ENCODE data around the gene PALLD.

The PALLD gene

GRCh38 chr4:168731706-168732414 is 235.0 kb downstream of the PALLD start:
- no peak for DNase-seq (ENCODE audit: low read depth in 2 of 2)

GRCh38 chr4:168732714-168733113 is 235.9 kb downstream of the PALLD start:
- DNase-seq (ENCODE audit: low read depth in 2 of 2) = no peak

- DNase-seq (ENCODE audit: low read depth in 2 of 2) = no peak
These were observed 238.1 kb downstream of the PALLD start for GRCh38 chr4:168734703-168735678.

GRCh38 chr4:168735735-168736134 is 238.9 kb downstream of the PALLD start:
- no peak for DNase-seq (ENCODE audit: low read depth in 2 of 2)

GRCh38 chr4:168736860-168737805 is 240.3 kb downstream of the PALLD start:
- no peak for DNase-seq (ENCODE audit: low read depth in 2 of 2)

- DNase-seq (ENCODE audit: low read depth in 2 of 2) = no peak
These were observed 240.9 kb downstream of the PALLD start for GRCh38 chr4:168737806-168738172.

GRCh38 chr4:168739886-168740285 is 243.0 kb downstream of the PALLD start:
- no peak for DNase-seq (ENCODE audit: low read depth in 2 of 2)

GRCh38 chr4:168740691-168741090 is 243.8 kb downstream of the PALLD start:
- no peak for DNase-seq (ENCODE audit: low read depth in 2 of 2)

GRCh38 chr4:168741281-168742173 is 244.7 kb downstream of the PALLD start:
- DNase-seq (ENCODE audit: low read depth in 2 of 2) = no peak

GRCh38 chr4:168743131-168743530 is 246.3 kb downstream of the PALLD start:
- DNase-seq (ENCODE audit: low read depth in 2 of 2) = no peak

- no peak for DNase-seq (ENCODE audit: low read depth in 2 of 2)
These were observed 246.7 kb downstream of the PALLD start for GRCh38 chr4:168743601-168744000.

GRCh38 chr4:168744021-168744420 is 247.2 kb downstream of the PALLD start:
- DNase-seq (ENCODE audit: low read depth in 2 of 2) = no peak

GRCh38 chr4:168748807-168749206 is 252.0 kb downstream of the PALLD start:
- DNase-seq (ENCODE audit: low read depth in 2 of 2) = no peak

- no peak for DNase-seq (ENCODE audit: low read depth in 2 of 2)
These were observed 254.7 kb downstream of the PALLD start for GRCh38 chr4:168751263-168752225.

- no peak for DNase-seq (ENCODE audit: low read depth in 2 of 2)
These were observed 259.0 kb downstream of the PALLD start for GRCh38 chr4:168755598-168756477.

GRCh38 chr4:168757500-168757899 is 260.6 kb downstream of the PALLD start:
- DNase-seq (ENCODE audit: low read depth in 2 of 2) = no peak

GRCh38 chr4:168758351-168758876 is 261.6 kb downstream of the PALLD start:
- DNase-seq (ENCODE audit: low read depth in 2 of 2) = no peak

- DNase-seq (ENCODE audit: low read depth in 2 of 2) = no peak
These were observed 262.5 kb downstream of the PALLD start for GRCh38 chr4:168759321-168759720.
